Fibroblast of skin of right quadriceps (primary cell): Measurements from ENCODE around the gene RPS27L.
A peak's percentile ranks its signal among the peaks of the same experiment; 100 is the strongest.

ENCODE experiments used
- DNase-seq: peaks from one replicate; pipeline ENCODE4 v3.0.0-alpha.2; 2013

Gene RPS27L

GRCh38 chr15:63157118-63157843 lies at the start of gene RPS27L:
Gene RPS27L, minus strand, starts transcription at chr15:63157477. Its CDS starts 72 bp downstream, at chr15:63157405.
- DNase-seq: peak; percentile 94

DNA sequence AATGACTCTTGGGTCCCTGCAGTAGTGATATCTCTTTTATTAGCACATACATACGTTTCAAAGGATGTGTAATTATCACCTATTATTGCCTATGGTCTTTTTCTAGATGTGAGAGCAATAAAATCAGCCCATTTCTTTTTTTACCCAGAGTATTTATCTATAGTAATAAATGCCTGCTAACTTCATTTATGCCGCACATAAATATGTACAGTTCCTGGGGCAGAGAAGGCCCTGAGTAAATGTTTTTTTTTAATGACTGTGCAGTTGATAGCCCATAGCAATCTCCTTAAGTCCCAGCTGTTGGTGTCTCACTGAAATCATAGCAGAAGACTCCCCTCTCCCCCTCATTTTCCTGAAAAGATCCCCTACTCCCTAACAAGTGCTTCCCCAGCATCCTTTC lies 48.8 kb upstream of the RPS27L start:
- DNase-seq: no peak

- DNase-seq: peak; percentile 26
These were observed 46.3 kb upstream of the RPS27L start for GRCh38 chr15:63203451-63204090.

- no peak for DNase-seq
These were observed 45.6 kb upstream of the RPS27L start for GRCh38 chr15:63202861-63203260.

DNA sequence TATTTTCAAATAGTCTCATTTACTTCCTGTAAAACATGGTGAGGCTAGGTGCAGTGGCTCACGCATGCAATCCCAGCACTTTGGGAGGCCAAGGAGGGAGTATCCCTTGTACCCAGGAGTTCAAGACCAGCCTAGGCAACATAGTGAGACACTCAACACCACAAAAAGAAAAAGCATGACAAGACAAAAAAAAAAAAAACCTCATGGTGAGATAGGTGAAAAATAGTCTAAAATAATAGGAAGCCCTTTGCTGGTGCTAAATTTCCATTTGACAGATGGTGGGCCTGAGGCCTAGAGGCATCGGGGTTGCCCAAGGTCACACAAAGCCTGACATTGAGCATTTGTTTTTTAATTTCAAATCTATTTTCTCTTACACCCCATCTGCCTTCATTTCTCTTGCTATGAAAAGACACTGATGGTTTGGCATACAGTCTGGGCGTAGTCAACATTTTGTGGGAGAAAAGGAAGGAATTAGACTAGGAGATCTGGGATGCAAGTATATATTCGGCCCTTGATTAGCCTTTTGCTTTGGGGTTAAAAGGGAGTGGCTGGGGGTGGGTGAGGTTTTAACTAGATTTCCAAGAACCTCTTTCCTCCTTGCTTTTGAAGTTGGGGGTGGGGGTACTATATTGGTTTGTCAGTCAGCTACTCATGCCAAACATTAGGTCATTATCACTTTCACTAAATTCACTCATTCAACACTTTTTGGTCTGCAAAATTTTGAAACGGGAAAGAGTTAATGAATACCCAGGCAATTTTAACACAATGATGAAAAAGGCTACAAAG lies 43.4 kb upstream of the RPS27L start:
- DNase-seq: no peak

- peak; percentile 71 for DNase-seq
These were observed 41.3 kb upstream of the RPS27L start for GRCh38 chr15:63198371-63199250.

DNA sequence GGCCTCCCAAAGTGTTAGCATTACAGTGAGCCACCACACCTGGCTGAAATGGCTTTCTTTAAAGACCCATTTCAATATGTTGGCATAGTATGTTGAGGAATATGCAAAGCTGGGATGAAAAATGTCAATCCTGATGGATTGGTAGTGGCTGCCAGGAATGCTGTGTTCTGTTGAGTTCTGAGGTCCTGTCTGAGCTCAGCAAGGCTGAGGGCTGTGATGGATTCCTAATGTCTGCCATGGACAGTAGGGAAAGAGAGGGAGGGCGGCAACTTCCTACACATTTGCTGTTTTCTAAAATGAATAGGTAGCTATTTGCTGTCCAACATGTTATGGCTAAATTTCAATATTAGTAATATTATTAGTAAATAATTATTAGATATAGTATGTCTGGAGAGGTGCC lies 40.3 kb upstream of the RPS27L start:
- no peak for DNase-seq

DNA sequence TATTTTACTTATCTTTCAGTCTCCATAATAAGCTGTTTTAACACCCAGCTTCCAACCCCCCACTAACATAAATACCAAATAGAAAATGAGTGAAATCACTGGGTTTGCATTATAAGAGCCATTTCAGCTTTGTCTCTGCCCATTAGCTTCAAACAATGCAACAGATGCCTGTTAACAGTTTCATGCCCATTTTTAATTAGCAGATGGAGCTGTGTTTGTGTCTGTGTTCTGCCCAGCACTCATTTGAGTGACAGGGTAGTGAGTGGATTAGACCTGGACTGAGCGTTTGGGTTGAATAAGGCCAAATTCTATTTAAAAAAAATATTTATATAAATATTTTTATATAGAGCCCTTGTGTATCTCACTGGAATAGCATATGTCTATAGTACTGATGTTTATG lies 39.6 kb upstream of the RPS27L start:
- no peak for DNase-seq

DNA sequence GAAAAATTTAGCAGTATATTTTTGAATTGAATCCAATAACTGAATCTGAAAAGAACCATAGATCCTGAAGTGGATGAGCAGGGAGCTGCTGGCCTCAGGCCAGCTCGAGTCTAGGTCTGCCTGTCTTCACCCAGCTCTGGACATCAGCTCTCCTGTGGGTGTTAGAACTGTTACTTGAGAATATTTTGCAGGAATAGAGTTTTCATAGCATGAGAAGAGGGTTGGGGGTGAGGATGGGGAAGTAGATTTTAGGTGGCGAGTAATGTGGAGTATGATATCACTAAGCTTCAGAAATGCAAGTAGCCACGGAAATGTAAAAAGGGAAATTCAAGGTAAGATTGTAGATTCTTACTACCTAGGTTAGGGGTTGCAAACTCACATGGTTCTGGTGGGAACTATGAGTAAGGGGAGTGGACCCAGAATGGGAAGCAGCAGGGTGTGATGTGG lies 38.3 kb upstream of the RPS27L start:
- DNase-seq: no peak

GRCh38 chr15:63194880-63195568 lies 37.7 kb upstream of the RPS27L start:
- no peak for DNase-seq

DNA sequence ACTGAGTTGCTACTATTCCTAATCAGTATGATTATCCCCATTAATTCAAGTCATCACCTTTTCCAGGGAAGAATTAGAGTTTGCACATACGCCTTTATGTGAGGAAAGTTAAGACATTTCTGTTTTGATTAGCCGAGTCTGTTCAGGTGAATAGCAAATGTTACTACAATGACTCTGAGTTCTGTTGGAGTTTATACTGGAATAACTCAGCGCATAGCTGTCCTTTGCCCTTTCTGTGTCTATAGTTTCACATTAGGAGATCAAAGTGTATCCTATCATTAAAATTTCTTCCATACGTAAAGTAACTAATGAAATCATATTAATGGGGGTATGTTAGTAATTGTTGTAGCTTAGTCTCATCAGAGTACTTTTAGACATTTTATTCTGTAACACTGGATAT lies 37.0 kb upstream of the RPS27L start:
- DNase-seq: no peak

DNA sequence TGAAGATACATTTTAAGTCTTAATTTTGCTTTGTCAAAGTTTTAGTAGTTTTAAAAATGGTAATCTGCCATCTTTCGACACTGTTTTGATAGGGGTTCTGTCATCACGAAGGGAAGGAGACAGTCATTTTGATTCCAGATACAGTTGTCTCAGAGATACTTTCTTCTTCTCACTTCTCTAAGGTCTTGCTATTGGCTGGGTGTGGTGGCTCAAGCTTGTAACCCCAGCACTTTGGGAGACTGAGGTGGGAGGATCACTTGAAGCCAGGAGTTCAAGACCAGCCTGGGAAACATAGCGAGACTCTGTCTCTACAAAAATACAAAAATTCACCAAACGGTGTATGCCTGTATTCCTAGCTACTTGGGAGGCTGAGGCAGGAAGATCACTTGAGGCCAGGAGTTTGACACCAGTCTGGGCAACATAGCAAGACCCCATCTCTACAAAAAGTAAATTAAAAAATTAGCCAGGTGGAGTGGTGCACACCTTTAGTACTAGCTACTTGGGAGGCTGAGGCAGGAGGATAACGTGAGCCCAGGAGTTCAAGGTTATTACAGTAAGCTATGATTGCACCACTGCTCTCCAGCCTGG lies 35.4 kb upstream of the RPS27L start:
- no peak for DNase-seq

GRCh38 chr15:63191895-63192618 lies 34.8 kb upstream of the RPS27L start:
- no peak for DNase-seq

DNA sequence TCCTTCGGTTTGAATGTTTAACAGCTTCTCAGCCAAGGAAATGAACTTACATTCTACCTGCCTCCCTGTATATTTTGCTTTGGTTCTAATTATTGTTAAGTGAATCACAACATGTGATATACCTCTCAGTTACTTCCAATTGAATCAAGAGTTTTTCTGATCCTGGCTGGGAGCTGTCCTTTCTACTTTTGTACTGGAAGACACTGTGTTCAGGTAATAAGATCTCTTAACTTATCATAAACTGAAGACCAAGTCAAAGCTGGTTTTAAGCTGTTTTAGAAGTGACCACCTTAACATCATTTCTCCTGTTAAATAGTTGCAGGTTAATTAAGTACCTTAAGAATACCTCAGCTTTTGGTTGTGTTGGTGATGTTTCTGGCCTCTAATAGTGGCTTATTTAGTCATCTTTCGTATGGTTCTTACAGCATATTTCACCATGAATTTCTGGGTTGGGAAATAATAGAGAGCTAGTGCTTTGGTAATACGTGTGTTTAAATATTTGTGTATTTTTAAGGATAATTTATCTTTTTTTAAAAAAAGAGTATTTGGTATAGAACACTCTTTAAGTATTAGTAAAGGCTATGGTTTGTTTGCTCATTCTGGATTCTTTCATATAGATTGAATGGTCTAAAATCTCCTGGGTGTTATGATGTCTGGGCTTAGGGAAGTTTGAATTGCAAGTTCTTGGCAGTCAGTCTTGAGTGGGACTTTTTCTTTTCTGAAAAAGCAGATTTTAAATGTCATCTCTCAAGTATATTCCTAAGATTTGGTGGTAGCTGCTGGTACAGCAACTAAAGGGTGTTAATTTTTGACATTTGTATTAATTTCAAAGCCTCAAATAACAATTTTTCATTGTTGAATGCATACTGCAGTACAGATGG lies 33.7 kb upstream of the RPS27L start:
- no peak for DNase-seq

GRCh38 chr15:63189941-63190768 lies 32.9 kb upstream of the RPS27L start:
- peak; percentile 43 for DNase-seq

DNA sequence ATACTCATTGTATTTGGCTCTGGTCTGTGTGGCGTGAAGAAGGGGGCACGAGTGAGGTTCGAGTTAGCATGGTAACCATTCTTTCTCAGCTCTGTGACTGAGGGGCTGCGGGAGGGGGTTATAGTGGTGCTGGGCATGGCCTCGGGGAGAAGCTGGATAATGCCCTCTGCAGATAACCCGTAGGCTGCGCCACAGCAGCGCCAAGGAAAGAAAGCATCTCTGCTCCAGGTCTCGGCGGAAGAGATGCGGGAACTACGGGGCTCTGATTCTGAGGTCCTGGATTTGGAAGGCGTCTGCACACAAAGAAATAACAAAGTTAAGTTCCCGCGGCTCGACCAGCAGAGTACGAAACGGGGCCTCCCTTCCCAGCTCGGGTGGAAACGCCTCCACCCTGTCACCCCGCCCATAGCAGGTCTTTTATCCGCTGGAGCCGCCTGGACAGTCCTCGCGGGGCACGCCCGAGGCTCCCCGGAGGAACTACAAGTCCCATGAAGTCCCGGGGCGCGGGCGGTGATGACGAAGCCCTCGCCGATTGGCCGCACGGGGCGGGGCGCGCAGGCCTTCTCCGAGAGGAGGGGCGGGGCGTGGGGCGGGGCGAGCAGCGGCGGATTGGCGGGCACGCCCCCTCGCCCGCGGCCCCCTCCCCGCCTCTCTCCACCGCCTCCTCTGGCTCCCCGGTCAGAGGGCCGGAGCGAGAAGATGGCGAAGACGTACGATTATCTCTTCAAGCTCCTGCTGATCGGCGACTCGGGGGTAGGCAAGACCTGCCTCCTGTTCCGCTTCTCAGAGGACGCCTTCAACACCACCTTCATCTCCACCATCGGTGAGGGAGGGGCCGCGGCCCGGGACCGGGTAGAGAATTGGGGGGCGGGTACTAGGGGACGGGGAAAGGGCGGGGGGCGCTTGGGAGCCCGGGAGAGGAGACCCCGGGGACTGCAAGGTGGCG lies 31.9 kb upstream of the RPS27L start, which contains the start of gene RAB8B:
TSS of gene RAB8B (plus strand) at position 681 of the 946 bp plus-strand sequence. CDS start at position 700, 19 bp downstream.
- peak; percentile 97 for DNase-seq

DNA sequence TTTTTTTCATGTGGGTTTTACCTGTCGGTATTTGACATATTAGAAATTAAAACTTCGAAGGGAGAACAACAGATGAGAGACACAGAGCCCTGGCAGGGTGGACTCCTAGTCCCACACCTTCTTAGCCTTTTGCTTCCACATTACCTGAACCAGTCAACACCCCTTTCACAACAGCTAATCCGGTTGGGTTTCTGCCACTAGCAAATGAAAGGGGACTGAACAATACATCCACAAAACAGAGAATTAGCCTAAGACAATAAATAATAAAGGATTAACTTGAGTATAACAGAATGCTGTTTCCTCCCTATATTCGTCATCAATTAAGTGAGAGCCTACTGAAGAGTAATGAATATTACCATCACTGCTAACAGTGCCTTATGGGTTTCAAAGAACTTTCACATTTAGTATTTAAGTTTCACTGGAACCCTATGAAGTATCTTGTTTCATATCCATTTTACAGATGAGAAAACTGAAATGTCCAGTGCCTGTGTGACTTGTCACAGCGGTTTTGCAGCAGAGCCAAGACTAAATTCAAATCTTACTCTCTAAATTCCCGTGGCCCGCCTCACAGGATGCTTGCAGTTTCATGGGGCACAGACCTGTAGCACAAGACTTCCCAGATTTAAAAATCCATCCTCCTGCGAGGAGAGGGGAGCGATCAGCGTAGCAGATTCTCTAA lies 31.1 kb upstream of the RPS27L start:
- DNase-seq: no peak
